HL-60/S4 treated with retinoic acid at 250 ng/mL for 4 days and 3 days (cell line): Measurements from ENCODE around the gene PTTG1IP.

ENCODE experiments used
- in situ Hi-C: fragments of 300-500 bp; cut with MboI; formaldehyde crosslinking; loops from 2 replicates; pipeline ENCODE4 v1.7.0; 2022; ENCODE audit warnings: low sequenced_read_pairs

The PTTG1IP gene

GRCh38 chr21:44828362-44829056 is 45.0 kb downstream of the PTTG1IP start:
- in situ Hi-C loops = no loop called here

- in situ Hi-C loops = loop anchor here (25.0 kb wide), 1 partner anchor 114 kb away; the partner anchor contains the start of gene SLX9
These were observed 50.3 kb downstream of the PTTG1IP start for GRCh38 chr21:44823179-44823660.

- in situ Hi-C loops = loop anchor here (25.0 kb wide), 1 partner anchor 115 kb away; the partner anchor contains the start of gene SLX9
These were observed 50.9 kb downstream of the PTTG1IP start for GRCh38 chr21:44822484-44823178.

- in situ Hi-C loops = loop anchor here (25.0 kb wide), 1 partner anchor 116 kb away; the partner anchor contains the start of gene SLX9
These were observed 52.6 kb downstream of the PTTG1IP start for GRCh38 chr21:44820851-44821250.

GRCh38 chr21:44819283-44820243 is 53.9 kb downstream of the PTTG1IP start:
- in situ Hi-C loops = loop anchor here (25.0 kb wide), 1 partner anchor 118 kb away; the partner anchor contains the start of gene SLX9

- in situ Hi-C loops = loop anchor here (25.0 kb wide), 1 partner anchor 119 kb away; the partner anchor contains the start of gene SLX9
These were observed 54.9 kb downstream of the PTTG1IP start for GRCh38 chr21:44818640-44819011.

GRCh38 chr21:44817914-44818639 is 55.4 kb downstream of the PTTG1IP start, which contains the start of gene SUMO3:
Gene SUMO3 (minus strand): TSS chr21:44818062. CDS start chr21:44817968, 94 bp downstream.
- in situ Hi-C loops = loop anchor here (25.0 kb wide), 1 partner anchor 119 kb away; the partner anchor contains the start of gene SLX9

- in situ Hi-C loops = loop anchor here (25.0 kb wide), 1 partner anchor 120 kb away; the partner anchor contains the start of gene SLX9
These were observed 56.0 kb downstream of the PTTG1IP start for GRCh38 chr21:44817506-44817880.

GRCh38 chr21:44816761-44817505 is 56.6 kb downstream of the PTTG1IP start:
- in situ Hi-C loops = loop anchor here (25.0 kb wide), 1 partner anchor 120 kb away; the partner anchor contains the start of gene SLX9

GRCh38 chr21:44815852-44816628 is 57.5 kb downstream of the PTTG1IP start:
- in situ Hi-C loops = loop anchor here (25.0 kb wide), 1 partner anchor 121 kb away; the partner anchor contains the start of gene SLX9

- in situ Hi-C loops = loop anchor here (25.0 kb wide), 1 partner anchor 122 kb away; the partner anchor contains the start of gene SLX9
These were observed 58.3 kb downstream of the PTTG1IP start for GRCh38 chr21:44815225-44815624.

GRCh38 chr21:44814498-44815023 is 58.9 kb downstream of the PTTG1IP start:
- in situ Hi-C loops = loop anchor here (25.0 kb wide), 1 partner anchor 123 kb away; the partner anchor contains the start of gene SLX9

GRCh38 chr21:44813727-44814126 is 59.8 kb downstream of the PTTG1IP start:
- in situ Hi-C loops = loop anchor here (25.0 kb wide), 1 partner anchor 124 kb away; the partner anchor contains the start of gene SLX9

GRCh38 chr21:44813149-44813548 is 60.3 kb downstream of the PTTG1IP start:
- in situ Hi-C loops = loop anchor here (25.0 kb wide), 1 partner anchor 124 kb away; the partner anchor contains the start of gene SLX9

GRCh38 chr21:44812640-44813039 is 60.9 kb downstream of the PTTG1IP start:
- in situ Hi-C loops = loop anchor here (25.0 kb wide), 1 partner anchor 125 kb away; the partner anchor contains the start of gene SLX9

GRCh38 chr21:44810779-44811178 is 62.7 kb downstream of the PTTG1IP start:
- in situ Hi-C loops = loop anchor here (25.0 kb wide), 1 partner anchor 127 kb away; the partner anchor contains the start of gene SLX9

GRCh38 chr21:44805859-44806258 is 67.6 kb downstream of the PTTG1IP start:
- in situ Hi-C loops = loop anchor here (25.0 kb wide), 1 partner anchor 131 kb away; the partner anchor contains the start of gene SLX9
